Activated naive CD8-positive, alpha-beta T cell treated with anti-CD3 and anti-CD28 coated beads, Interleukin-2, amount 10 ng/mL, durations not matched to agents 7 days and 5 days (primary cell): ENCODE measurements around the gene GGA1. TPM values are rescaled to one million over a fixed set of nuclear protein-coding genes. Genes with fewer than 3 reads are reported as not detected.

Experiments used
- ATAC-seq: fragments of 150-1000 bp; cut with Tn5 transposase; one replicate; pipeline ENCODE4 v1.10.0; 2021; ENCODE audit warnings: low read depth, moderate library complexity
- POLR2A ChIA-PET: fragments of 350-600 bp; sonication (Branson Sonifier 250); formaldehyde crosslinking; loops from one replicate; lab custom pipeline; 2021; ENCODE audit warnings: antibody characterized with exemption; lab: Charles Lee
- DNase-seq: peaks from one replicate; pipeline ENCODE4 v3.0.0; 2021
- H3K27ac Mint-ChIP-seq: one replicate; pipeline ENCODE4 v1.8.0; 2022; ENCODE audit warnings: mild to moderate bottlenecking, mixed read lengths
- H3K27me3 Mint-ChIP-seq: one replicate; pipeline ENCODE4 v1.8.0; 2022; ENCODE audit warnings: mild to moderate bottlenecking, moderate library complexity, mixed read lengths
- H3K36me3 Mint-ChIP-seq: one replicate; pipeline ENCODE4 v1.8.0; 2021; ENCODE audit warnings: mild to moderate bottlenecking, mixed read lengths
- H3K4me1 Mint-ChIP-seq: one replicate; pipeline ENCODE4 v1.8.0; 2021; ENCODE audit warnings: mixed read lengths
- H3K4me3 Mint-ChIP-seq: one replicate; pipeline ENCODE4 v1.8.0; 2022; ENCODE audit warnings: mild to moderate bottlenecking, moderate library complexity, mixed read lengths
- H3K9me3 Mint-ChIP-seq: one replicate; pipeline ENCODE4 v1.8.0; 2021; ENCODE audit warnings: mixed read lengths
- total RNA-seq, 2 experiments: library from RNA; stranded (reverse); gene quantifications; one replicate each; pipeline ENCODE4 v1.2.3, GENCODE V29; 2021

The GGA1 gene
- total RNA-seq, 2 experiments from 2014 or later, result 75.3 to 79.5 TPM

DNA sequence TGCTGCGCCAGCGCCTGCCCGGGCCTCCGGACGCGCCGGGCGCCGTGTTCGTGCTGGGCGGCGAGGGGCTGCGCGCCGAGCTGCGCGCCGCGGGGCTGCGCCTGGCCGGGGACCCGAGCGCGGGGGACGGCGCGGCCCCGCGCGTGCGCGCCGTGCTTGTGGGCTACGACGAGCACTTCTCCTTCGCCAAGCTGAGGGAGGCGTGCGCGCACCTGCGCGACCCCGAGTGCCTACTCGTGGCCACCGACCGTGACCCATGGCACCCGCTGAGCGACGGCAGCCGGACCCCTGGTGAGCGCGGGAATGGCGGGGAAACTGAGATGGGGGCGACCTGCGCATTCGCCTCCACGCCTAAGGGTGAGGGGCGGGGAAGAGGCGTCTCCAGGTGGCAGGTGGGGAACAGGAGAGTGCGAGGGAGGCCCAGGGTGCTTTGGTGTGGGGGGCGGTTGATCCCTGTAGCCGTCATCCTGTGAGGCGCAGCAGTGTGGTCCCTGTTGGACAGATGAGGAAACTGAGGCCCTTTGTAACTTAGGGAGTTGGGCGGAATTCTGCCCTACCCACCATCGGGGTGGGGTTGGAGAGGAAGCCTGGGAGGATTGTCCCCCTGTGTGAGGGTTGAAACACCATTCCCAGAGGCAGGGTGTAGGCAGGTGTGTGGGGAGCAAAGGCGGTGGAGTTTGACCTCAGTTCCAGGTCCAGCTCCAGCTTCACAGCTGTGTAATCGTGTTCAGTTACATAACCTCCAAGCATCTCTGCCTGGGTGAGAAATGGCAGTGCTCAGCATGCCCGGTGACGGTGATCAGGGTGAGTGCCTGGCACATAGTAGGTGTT is 50.6 kb downstream of the GGA1 start:
- H3K27me3 Mint-ChIP-seq, result no peaks in the 10 kb centered on the region
- ATAC-seq, result no peak
- peak overlapping the region; percentile 74 for H3K27ac Mint-ChIP-seq
- DNase-seq, result no peak
- H3K9me3 Mint-ChIP-seq, result no peaks in the 10 kb centered on the region
- peak overlapping the region; percentile 91 for H3K4me3 Mint-ChIP-seq
- POLR2A ChIA-PET, result interaction anchor here (0.6 to 9.9 kb wide), 11 partner anchors 11 to 994 kb away, joined by 3 to 216 read pairs (median 11); partner anchors contain the start of genes GGA1, LGALS1, NOL12 and SH3BP1
- peaks cover 37% of the 10 kb centered on the region for H3K4me1 Mint-ChIP-seq
- H3K36me3 Mint-ChIP-seq, result peaks cover 8% of the 10 kb centered on the region

GRCh38 chr22:37659897-37660708 is 51.5 kb downstream of the GGA1 start:
- H3K27me3 Mint-ChIP-seq, result no peaks in the 10 kb centered on the region
- peak overlapping the region; percentile 74 for H3K27ac Mint-ChIP-seq
- DNase-seq (no peak), ATAC-seq (no peak)
- peak overlapping the region; percentile 91 for H3K4me3 Mint-ChIP-seq
- peaks cover 39% of the 10 kb centered on the region for H3K4me1 Mint-ChIP-seq
- H3K36me3 Mint-ChIP-seq, result peaks cover 4% of the 10 kb centered on the region
- POLR2A ChIA-PET, result interaction anchor here (0.6 to 9.9 kb wide), 4 partner anchors 18 to 993 kb away, joined by 5 to 216 read pairs (median 29); partner anchors contain the start of genes GGA1, LGALS1 and NOL12
- no peaks in the 10 kb centered on the region for H3K9me3 Mint-ChIP-seq

GRCh38 chr22:37660709-37661045 is 52.0 kb downstream of the GGA1 start:
- DNase-seq (no peak), ATAC-seq (no peak)
- H3K27ac Mint-ChIP-seq, result no peak overlapping the region
- H3K27me3 Mint-ChIP-seq, result no peaks in the 10 kb centered on the region
- H3K9me3 Mint-ChIP-seq, result no peaks in the 10 kb centered on the region
- H3K4me3 Mint-ChIP-seq, result peak overlapping the region; percentile 91
- POLR2A ChIA-PET, result interaction anchor here (0.5 to 9.9 kb wide), 4 partner anchors 17 to 38 kb away, joined by 3 to 216 read pairs (median 4); partner anchors contain the start of genes LGALS1 and NOL12
- H3K36me3 Mint-ChIP-seq, result peaks cover 4% of the 10 kb centered on the region
- peaks cover 39% of the 10 kb centered on the region for H3K4me1 Mint-ChIP-seq

GRCh38 chr22:37661160-37661924 is 52.7 kb downstream of the GGA1 start:
- H3K27ac Mint-ChIP-seq, result no peak overlapping the region

DNA sequence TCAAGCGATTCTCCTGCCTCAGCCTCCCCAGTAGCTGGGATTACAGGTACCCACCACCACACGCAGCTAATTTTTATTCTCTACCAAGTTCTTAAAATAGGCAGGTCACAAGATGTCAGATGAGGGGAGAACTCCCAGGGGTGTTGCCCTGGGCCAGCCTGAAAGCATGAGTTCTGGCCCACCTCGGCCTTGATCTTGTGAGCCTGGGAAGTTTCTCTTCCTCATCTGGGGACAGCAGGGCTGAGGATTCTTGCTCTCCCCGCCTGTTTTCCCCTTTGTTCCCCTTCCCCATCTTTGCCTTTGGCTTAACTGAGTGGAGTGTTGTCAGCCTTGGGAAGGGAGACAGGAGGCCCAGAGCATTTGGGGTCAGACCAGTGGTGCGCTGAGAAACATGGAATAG is 53.4 kb downstream of the GGA1 start:
- H3K4me1 Mint-ChIP-seq, result peaks cover 40% of the 10 kb centered on the region
- H3K4me3 Mint-ChIP-seq, result no peak overlapping the region
- peaks cover 8% of the 10 kb centered on the region for H3K36me3 Mint-ChIP-seq
- peak overlapping the region; percentile 4 for H3K27ac Mint-ChIP-seq
- DNase-seq (no peak), ATAC-seq (no peak)
- H3K9me3 Mint-ChIP-seq, result no peaks in the 10 kb centered on the region
- no peaks in the 10 kb centered on the region for H3K27me3 Mint-ChIP-seq
- POLR2A ChIA-PET, result interaction anchor here (1.6 to 9.9 kb wide), 2 partner anchors 16 to 53 kb away, joined by 4 to 216 read pairs; partner anchors contain the start of genes LGALS1 and NOL12

More at GRCh38 chr22:37661160-37661924, 52.7 kb downstream of the GGA1 start:
- DNase-seq (no peak), ATAC-seq (no peak)
- no peaks in the 10 kb centered on the region for H3K9me3 Mint-ChIP-seq
- H3K4me1 Mint-ChIP-seq, result peaks cover 40% of the 10 kb centered on the region
- H3K4me3 Mint-ChIP-seq, result peak overlapping the region; percentile 91
- POLR2A ChIA-PET, result interaction anchor here (0.5 to 9.9 kb wide), 5 partner anchors 17 to 52 kb away, joined by 3 to 216 read pairs (median 4); partner anchors contain the start of genes LGALS1 and NOL12
- H3K27me3 Mint-ChIP-seq, result no peaks in the 10 kb centered on the region
- H3K36me3 Mint-ChIP-seq, result peaks cover 4% of the 10 kb centered on the region

- no peaks in the 10 kb centered on the region for H3K27me3 Mint-ChIP-seq
- POLR2A ChIA-PET, result interaction anchor here (0.6 to 9.9 kb wide), 5 partner anchors 14 to 189 kb away, joined by 3 to 216 read pairs (median 3); partner anchors contain the start of genes LGALS1 and NOL12
- H3K36me3 Mint-ChIP-seq, result peaks cover 8% of the 10 kb centered on the region
- no peak for ATAC-seq
- H3K27ac Mint-ChIP-seq, result no peak overlapping the region
- no peaks in the 10 kb centered on the region for H3K9me3 Mint-ChIP-seq
- no peak for DNase-seq
- no peak overlapping the region for H3K4me3 Mint-ChIP-seq
- peaks cover 34% of the 10 kb centered on the region for H3K4me1 Mint-ChIP-seq
Measured at GRCh38 chr22:37663521-37664140, 55.0 kb downstream of the GGA1 start.

GRCh38 chr22:37664249-37665101 is 55.8 kb downstream of the GGA1 start:
- POLR2A ChIA-PET, result interaction anchor here (0.7 to 9.9 kb wide), 2 partner anchors 14 to 188 kb away, joined by 3 to 216 read pairs; partner anchors contain the start of genes LGALS1 and NOL12
- Mint-ChIP-seq H3K4me3 (no peak overlapping the region), H3K27ac (no peak overlapping the region), H3K4me1 (peaks cover 33% of the 10 kb centered on the region), H3K9me3 (no peaks in the 10 kb centered on the region), H3K36me3 (peaks cover 6% of the 10 kb centered on the region), H3K27me3 (no peaks in the 10 kb centered on the region)
- no peak for DNase-seq
- ATAC-seq, result no peak

- no peak overlapping the region for H3K4me3 Mint-ChIP-seq
- DNase-seq (no peak), ATAC-seq (no peak)
- peaks cover 4% of the 10 kb centered on the region for H3K36me3 Mint-ChIP-seq
- H3K27ac Mint-ChIP-seq, result no peak overlapping the region
- no peaks in the 10 kb centered on the region for H3K9me3 Mint-ChIP-seq
- POLR2A ChIA-PET, result no interaction called here
- no peaks in the 10 kb centered on the region for H3K27me3 Mint-ChIP-seq
- H3K4me1 Mint-ChIP-seq, result peaks cover 25% of the 10 kb centered on the region
Measured at GRCh38 chr22:37665487-37665886, 56.9 kb downstream of the GGA1 start.

GRCh38 chr22:37669586-37669985 is 61.0 kb downstream of the GGA1 start:
- Mint-ChIP-seq H3K36me3 (peaks cover 4% of the 10 kb centered on the region), H3K4me1 (peaks cover 26% of the 10 kb centered on the region), H3K9me3 (no peaks in the 10 kb centered on the region), H3K27me3 (no peaks in the 10 kb centered on the region), H3K27ac (no peak overlapping the region), H3K4me3 (no peak overlapping the region)
- ATAC-seq, result no peak
- POLR2A ChIA-PET, result interaction anchor here (18.0 kb wide), 1 partner anchor 9 kb away, joined by 216 read pairs; the partner anchor contains the start of gene PDXP
- no peak for DNase-seq

GRCh38 chr22:37672206-37672919 is 63.7 kb downstream of the GGA1 start:
- POLR2A ChIA-PET, result interaction anchor here (1.1 to 18.0 kb wide), 6 partner anchors 9 to 63 kb away, joined by 3 to 216 read pairs (median 4); partner anchors contain the start of genes NOL12 and PDXP
- Mint-ChIP-seq H3K4me3 (peak overlapping the region; percentile 53), H3K4me1 (peaks cover 24% of the 10 kb centered on the region), H3K27ac (peak overlapping the region; percentile 69), H3K27me3 (no peaks in the 10 kb centered on the region), H3K9me3 (no peaks in the 10 kb centered on the region), H3K36me3 (peaks cover 4% of the 10 kb centered on the region)
- DNase-seq, result no peak
- ATAC-seq, result no peak
